Upper lobe of left lung (tissue), 4 donors: ENCODE data around the gene KDM4E.

Source experiments
- CTCF ChIP-seq, 6 experiments: fragments of 450-650 bp in 4 of 6; fragments of 200-600 bp in 2 of 6; sonication (generic) in 2 of 6; IDR thresholded peaks; one replicate each; pipeline ENCODE4 v1.5.1; 2016 to 2019; ENCODE audit warnings: antibody characterized with exemption in 6 of 6
- POLR2A ChIP-seq, 4 donors: fragments of 450-650 bp; IDR thresholded peaks; one replicate each; pipeline ENCODE4 v1.5.1; 2016 to 2017; ENCODE audit warnings: antibody characterized with exemption in 4 of 4, mild to moderate bottlenecking in 2 of 4

- TF ChIP-seq CTCF (IDR thresholded peaks at IDR 0.05) (no peak), POLR2A (IDR thresholded peaks at IDR 0.05) (no peak)
Observed at GRCh38 chr11:95024958-95025357, at the start of gene KDM4E.
